SK-N-SH treated with all-trans-retinoic acid at 6 μM for 48 hours (cell line): ENCODE data around the gene SPECC1L.

ENCODE experiments used
- ARNTL ChIP-seq: fragments of 450-650 bp; formaldehyde crosslinking; IDR thresholded peaks from 2 replicates; pipeline ENCODE4 v1.5.0; 2020; ENCODE audit warnings: low read depth, mild to moderate bottlenecking, moderate library complexity, borderline replicate concordance
- CREB5 ChIP-seq: fragments of 250-450 bp; sonication (Bioruptor Pico); IDR thresholded peaks from 2 replicates; pipeline ENCODE4 v1.5.1; 2020; ENCODE audit warnings: low read depth, mild to moderate bottlenecking, moderate library complexity
- CSRNP3 ChIP-seq: fragments of 250-450 bp; sonication (Bioruptor Pico); IDR thresholded peaks from 2 replicates; pipeline ENCODE4 v1.5.1; 2021; ENCODE audit warnings: mild to moderate bottlenecking, moderate library complexity
- ESRRG ChIP-seq: fragments of 250-450 bp; sonication (Bioruptor Pico); IDR thresholded peaks from 2 replicates; pipeline ENCODE4 v1.6.1; 2021; ENCODE audit warnings: mild to moderate bottlenecking
- ISL1 ChIP-seq: fragments of 250-450 bp; sonication (Bioruptor Pico); IDR thresholded peaks from 2 replicates; pipeline ENCODE4 v2.1.2; 2022; ENCODE audit warnings: mild to moderate bottlenecking, moderate library complexity
- OSR1 ChIP-seq: fragments of 250-450 bp; sonication (Bioruptor Pico); IDR thresholded peaks from 2 replicates; pipeline ENCODE4 v1.8.0; 2022; ENCODE audit warnings: moderate library complexity, mild to moderate bottlenecking, inconsistent platforms
- PATZ1 ChIP-seq: fragments of 250-450 bp; sonication (Bioruptor Pico); IDR thresholded peaks from 2 replicates; pipeline ENCODE4 v1.8.0; 2020; ENCODE audit warnings: mild to moderate bottlenecking, moderate library complexity, borderline replicate concordance
- PPARA ChIP-seq: fragments of 250-450 bp; sonication (Bioruptor Pico); IDR thresholded peaks from 2 replicates; pipeline ENCODE4 v1.5.0; 2020; ENCODE audit warnings: mild to moderate bottlenecking, borderline replicate concordance
- TCF4 ChIP-seq: fragments of 250-450 bp; sonication (Bioruptor Pico); IDR thresholded peaks from 2 replicates; pipeline ENCODE4 v1.8.0; 2021; ENCODE audit warnings: mild to moderate bottlenecking, moderate library complexity, borderline replicate concordance
- ZC3H10 ChIP-seq: fragments of 250-450 bp; sonication (Bioruptor Pico); IDR thresholded peaks from 2 replicates; pipeline ENCODE4 v1.5.1; 2021; ENCODE audit warnings: mild to moderate bottlenecking, moderate library complexity
- ZFP3 ChIP-seq: fragments of 250-450 bp; sonication (Bioruptor Pico); IDR thresholded peaks from 2 replicates; pipeline ENCODE4 v1.5.0; 2020; ENCODE audit warnings: mild to moderate bottlenecking, moderate library complexity
- ZFP30 ChIP-seq: fragments of 450-650 bp; formaldehyde crosslinking; IDR thresholded peaks from 2 replicates; pipeline ENCODE4 v1.5.0; 2022; ENCODE audit warnings: mild to moderate bottlenecking, moderate library complexity
- ZNF565 ChIP-seq: fragments of 450-650 bp; formaldehyde crosslinking; conservative IDR thresholded peaks from 2 replicates; pipeline ENCODE4 v1.5.0; 2020; ENCODE audit warnings: low read depth, mild to moderate bottlenecking, moderate library complexity
- ZNF8 ChIP-seq: fragments of 450-650 bp; formaldehyde crosslinking; IDR thresholded peaks from 2 replicates; pipeline ENCODE4 v1.5.0; 2020; ENCODE audit warnings: mild to moderate bottlenecking, moderate library complexity

GRCh38 chr22:24315367-24315966, 44.8 kb downstream of the SPECC1L start:
- TF ChIP-seq PATZ1 (no peak), CREB5 (CRISPR knock-in tag) (no peak), ZFP30 (no peak), ESRRG (CRISPR knock-in tag) (no peak), OSR1 (CRISPR knock-in tag) (no peak), ARNTL (no peak), ZFP3 (no peak), CSRNP3 (CRISPR knock-in tag) (no peak), PPARA (CRISPR knock-in tag) (no peak), ISL1 (no peak), ZNF565 (CRISPR knock-in tag) (no peak), TCF4 (CRISPR knock-in tag) (no peak), ZNF8 (CRISPR knock-in tag) (no peak), ZC3H10 (no peak)
